ENCODE measurements around the gene CIT.
"Not testable (repeated sequence)": the region's sequence is repeated elsewhere in the genome, so short reads cannot be mapped to it uniquely, and the experiment has no call there.

The CIT gene

GRCh38 chr12:119728444-119728745 is 148.7 kb downstream of the CIT start:
- no peak for DNase-seq

DNA sequence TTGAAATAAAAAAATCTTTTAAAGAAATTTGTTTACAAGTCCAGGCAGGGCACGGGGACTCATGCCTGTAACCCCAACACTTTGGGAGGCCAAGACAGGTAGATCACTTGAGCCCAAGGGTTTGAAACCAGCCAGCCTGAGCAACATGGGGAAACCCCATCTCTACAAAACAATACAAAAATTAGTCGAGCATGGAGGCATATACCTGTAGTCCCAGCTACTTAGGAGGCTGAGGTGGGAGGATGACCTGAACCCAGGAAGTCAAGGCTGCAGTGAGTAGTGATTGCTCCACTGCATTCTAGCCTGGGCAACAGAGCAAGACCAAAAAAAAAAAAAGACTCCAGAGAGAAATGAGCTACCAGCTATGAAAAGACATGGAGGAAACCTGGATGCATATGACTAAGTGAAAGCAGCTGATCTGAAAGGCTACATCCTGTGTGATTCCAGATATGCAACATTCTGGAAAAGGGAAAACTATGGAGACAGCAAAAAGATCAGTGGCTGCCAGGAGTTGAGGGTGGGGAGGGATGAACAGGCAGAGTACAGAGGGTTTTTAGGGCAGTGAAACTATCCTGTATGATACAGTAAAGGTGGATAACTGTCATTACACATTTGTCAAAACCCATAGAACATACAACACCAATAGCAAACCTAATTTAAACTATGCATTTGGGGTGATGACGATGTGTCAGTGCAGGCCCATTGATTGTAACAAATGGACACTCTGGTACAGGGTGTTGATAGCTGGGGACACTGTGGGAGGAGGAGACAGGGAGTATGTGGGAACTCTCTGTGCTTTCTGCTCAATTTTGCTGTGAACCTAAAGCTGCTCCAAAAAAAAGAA is 149.3 kb downstream of the CIT start:
- DNase-seq = no peak

DNA sequence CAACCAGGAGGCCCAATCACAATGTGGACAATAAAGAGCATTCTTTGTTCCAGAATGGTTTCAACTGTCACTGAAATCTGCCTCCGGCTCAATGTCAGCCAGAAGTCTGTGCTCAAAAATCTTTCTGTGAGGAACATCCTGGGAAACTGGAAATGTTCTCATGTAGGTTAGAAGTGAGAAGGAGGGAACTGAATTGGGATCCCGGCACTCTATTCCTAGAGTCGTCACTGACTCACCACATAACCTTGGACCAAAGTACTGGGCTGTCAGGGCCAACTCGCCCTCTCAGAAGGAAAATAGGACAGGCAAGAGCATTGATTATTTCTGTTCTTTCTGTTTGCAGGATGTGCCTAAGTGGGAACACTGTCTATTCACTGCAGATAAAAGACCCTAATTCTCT is 151.6 kb downstream of the CIT start:
- DNase-seq = no peak

- no peak for DNase-seq
These were observed 155.8 kb downstream of the CIT start for GRCh38 chr12:119721306-119721705.

- no peak for DNase-seq
These were observed 156.8 kb downstream of the CIT start for GRCh38 chr12:119720349-119720748.

DNA sequence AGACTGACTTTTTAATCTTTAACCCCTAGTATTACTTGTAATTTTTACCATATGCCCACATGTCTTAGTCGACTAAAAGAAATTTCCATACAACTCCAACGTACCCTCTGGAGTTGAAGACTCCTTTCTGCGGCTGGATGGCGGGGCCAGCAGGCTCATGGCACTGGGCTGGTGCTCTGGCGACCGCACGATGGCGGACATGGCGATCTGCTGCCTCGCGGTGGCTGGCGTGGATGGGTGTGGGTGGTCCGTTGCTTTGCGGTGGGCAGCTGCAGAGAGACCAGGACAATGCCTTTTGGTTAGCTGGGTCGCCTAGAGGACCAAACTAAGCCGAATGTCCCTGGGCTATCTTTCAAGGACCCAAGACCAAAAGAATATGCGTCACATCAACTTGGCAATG is 159.0 kb downstream of the CIT start:
- no peak for DNase-seq

DNA sequence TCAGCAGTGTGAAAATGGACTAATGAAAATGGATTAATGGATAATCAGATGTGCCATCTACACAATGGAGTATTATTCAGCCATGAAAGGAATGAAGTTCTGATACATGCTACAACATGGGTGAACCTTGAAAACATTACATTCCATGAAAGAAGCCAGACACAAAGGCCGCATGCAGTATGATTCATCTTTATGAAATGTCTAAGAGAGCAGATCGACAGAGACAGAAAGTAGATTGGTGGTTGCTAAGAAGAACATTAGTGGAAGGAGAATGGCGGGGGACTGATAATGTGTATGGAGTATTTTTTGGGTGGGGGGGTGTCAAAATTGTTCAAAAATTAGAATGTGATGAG is 161.9 kb downstream of the CIT start:
- DNase-seq = no peak

- DNase-seq = no peak
These were observed 162.4 kb downstream of the CIT start for GRCh38 chr12:119714614-119715267.

DNA sequence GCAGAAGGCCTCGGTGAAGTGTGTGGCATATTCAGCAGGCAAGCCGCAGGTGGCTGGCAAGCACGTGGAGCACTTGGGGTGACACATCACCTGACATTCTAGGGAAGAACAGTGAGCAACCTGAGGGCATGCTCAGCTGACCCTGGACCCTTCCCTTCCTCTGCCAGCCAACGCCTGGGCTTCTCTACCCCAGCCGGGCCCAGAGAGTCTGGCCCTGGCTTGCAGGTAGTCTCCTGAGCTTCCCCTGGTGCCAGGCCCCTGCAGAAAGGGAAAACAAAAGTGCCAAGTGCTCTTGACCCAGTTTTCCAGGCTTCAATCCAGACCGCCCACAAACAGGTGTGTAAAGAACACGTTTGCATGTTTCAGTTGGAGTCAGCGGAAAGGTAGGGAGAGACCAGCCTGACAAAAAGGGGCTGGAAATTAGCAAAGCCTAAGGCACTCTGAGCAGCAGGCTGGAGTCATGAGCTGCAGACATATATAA is 163.5 kb downstream of the CIT start:
- DNase-seq = no peak

DNA sequence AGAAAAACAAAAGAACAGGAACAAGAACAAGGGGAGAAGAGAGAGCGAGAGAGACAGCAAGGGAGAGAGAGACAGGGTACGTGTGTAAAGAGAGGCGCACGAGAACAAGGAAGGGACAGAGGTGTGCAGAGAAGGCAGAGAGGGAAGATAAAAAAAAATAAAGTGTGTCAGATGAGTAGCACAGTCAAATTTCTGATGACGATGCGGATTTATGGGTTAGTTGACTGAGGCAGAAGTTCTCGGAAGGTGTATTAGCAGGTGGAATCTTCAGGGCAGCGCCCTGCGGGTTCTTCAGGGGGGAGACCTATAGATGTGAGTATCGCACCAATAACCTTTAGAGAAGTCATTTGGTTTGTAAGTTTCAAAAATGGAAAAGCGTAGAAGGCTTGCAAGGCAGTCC is 164.4 kb downstream of the CIT start:
- DNase-seq = no peak

DNA sequence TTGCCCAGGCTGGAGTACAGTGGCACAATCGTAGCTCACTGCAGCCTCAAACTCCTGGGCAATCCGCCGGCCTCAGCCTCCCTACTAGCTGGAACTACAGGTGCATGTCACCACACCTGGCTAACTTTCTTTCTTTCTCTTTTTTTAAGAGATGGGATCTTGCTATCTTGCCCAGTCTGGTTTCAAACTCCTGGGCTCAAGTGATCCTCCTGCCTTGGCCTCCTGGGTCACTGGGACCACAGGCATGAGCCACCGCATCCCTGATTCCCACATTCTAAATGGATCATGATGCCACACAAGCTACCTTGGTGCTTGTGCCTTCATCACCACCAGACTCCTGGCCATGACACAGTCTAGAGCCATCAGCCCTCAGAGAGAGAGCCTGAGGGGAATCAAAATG is 165.4 kb downstream of the CIT start:
- DNase-seq = no peak

DNA sequence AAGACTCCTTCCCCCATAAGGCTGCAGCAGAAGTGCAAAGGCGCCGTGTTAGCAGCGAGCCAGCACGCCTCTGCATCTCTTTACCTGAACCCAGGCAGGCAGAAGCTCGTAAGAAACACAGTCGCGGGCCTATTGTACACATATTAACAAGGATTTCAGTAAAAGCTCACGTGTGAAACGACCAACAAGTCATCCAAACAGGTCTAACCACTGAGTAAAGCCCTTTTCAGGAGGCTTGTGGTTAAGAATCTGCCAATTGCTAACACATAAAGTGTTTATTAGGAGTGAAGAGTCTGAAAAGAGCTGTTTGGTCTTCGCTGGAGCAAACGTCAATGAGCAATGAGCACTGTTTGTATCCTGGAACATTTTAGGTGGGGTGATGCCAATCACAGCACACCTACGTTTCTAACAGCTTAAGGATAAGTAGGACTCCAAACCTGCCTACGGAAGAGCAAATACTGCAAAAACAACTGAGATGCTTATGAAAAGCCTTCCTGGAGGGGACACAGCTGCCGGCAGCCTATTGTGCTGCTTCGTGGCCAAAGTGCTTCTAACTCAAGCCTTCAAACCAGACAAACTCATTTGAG is 166.1 kb downstream of the CIT start:
- DNase-seq = no peak

DNA sequence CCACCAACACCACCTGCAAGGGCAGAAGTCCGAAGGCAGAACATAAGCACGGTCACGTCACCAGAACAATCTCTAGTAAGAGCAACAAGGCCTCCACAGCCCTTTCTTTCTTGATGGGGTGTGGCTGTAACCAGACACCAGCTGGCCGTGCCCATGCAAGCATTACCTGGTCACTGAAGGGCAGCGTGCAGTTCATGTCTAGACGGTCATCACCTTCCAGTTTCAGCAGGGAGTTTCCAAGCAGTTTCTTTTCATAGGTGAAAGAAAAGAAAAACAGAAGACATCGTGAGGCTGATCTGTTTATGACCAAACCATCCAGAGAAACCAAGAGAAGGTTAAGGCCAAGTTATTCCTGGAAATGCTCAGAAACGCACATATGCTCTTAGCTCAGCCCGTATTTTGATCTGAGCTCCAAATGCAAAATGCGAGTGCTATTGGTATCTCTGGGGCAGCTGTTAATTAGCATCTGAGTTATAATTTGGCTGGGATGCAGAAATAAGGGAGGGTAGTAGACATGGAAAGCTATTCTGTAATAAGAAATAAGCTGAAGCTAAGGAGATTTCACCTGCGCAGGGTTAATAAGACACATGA is 166.7 kb downstream of the CIT start:
- no peak for DNase-seq

GRCh38 chr12:119706427-119706826 is 170.7 kb downstream of the CIT start:
- not testable (repeated sequence) for DNase-seq

DNA sequence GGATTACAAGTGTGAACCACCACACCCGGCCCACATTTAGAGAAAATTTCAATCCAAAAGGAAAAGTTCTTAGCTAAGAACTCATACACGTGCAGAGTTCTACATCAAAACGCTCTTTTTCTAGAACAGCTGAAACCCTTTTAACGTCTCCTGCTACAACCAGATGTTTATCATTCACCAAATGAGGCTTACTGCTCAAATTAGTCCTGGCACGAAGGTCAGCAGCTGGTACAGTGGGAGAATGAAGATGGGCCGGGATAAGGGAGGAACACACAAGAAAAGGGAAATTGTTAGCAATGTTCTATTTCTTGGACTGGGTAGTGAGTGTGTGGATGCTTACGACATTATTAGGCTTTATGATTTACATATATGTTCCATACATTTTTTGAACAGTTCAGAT is 171.9 kb downstream of the CIT start:
- no peak for DNase-seq

DNA sequence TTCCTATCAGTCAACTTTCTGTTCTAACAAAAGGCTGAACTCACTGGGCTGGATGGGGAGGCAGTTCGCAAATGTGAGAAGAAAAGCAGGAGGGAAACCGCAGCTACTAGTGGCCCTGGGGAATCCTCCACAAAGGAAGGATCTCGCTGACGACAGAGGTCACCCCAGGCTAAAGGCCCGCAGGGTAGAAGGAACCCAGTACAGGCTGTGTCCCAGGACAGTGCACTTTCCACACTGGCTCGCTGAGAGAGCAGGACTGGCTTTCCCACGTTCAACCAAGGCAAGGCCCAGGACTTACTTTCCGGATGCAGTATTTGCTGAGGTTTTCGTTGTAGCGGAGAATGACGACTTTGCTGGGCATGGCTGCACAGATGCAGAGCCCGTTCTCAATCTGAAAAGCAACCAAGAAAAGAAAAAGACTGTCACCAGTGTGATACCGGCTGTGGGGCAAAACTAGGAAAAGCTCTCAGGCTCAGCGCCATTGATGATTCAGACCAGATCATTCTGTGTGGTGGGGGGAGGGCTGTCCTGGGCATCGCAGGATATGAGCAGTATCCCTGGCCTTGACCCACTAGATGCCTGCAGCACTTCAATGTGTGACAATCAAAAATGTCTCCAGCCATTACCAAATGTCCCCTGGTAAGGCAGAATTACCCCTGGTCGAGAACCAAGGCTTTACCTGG is 172.9 kb downstream of the CIT start:
- DNase-seq = no peak

- DNase-seq = no peak
These were observed 177.0 kb downstream of the CIT start for GRCh38 chr12:119700078-119700477.

DNA sequence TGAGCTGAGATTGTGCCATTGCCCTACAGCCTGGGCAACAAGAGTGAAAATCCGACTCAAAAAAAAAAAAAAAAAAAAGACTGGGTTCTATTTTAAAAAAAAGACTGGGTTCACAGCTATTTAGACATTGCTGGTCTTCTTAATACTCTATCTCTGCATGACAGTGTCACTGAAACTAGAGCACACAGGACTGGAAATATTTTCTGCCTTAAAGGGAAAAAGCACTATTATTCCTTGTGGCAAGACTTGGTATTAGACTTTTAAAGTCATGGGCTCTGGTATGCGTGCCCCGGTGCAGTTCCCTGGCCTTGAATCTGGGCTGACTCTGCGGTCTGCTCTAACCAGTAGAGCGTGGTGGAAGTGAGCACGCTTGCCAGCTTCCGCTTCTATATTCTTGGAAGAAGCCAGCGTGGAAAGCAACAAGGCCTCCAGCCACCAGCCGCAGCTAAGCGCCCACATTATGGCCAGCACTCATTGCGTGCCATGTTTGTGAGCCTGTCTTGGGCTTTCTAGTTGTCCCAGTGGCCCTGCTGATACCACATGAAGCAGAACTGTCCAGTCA is 177.8 kb downstream of the CIT start:
- DNase-seq = no peak

DNA sequence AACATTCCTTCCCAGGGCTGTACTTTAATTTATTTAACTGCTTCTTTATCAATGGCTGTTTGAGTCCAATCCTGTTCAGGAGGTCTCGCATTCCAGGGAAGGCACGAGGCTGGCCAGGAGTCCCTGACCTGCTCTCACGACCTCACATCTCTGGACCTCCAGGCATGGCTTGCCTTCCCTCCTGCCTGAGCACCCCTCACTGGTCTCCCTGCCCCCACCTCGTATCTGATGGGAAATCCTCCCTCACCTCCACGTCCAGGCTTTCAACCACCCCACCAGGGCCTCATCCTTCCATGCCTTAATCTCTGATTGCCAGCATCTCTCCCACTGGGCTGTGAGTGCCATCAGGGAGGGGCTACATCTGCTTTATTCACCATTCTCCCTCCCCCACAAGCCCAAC is 180.2 kb downstream of the CIT start:
- DNase-seq = no peak

DNA sequence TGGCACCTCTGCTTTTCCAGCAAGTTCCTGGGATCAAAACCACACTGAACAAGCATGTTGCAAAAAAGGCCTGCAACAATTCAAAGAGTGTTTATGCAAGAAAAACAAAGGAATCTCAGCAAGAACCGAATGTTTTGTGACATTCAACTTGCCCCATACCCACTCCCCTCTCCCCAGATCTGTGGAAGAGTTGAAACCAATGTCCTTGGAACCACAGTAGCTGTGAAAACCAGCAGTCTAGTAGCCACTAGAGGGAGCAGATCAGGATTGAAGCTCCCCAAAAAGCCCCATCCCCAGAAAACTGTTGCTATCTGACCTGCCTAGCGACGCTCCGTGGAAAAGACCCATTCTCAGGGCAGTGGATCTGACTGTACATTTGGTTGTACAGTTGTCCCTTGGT is 182.1 kb downstream of the CIT start:
- DNase-seq = no peak

GRCh38 chr12:119694111-119694510 is 183.0 kb downstream of the CIT start:
- DNase-seq = no peak

DNA sequence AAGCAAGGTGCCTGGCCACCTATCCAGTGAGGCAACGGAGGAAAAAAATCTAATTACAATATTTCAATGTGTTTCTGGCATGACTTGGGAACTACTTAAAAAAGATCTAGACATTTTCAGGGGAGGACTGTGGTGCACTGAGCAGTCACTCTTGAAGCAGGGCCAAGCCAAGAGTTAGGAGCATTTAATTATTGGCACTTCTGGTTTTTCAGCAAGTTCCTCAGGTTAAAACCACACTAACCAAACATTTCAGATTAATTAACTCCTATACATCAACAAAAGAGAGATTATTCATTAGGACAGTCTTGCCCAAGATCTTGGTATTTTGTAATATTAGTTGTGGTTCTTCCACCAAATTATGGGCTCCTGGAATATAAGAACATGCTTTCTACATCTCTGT is 183.6 kb downstream of the CIT start:
- DNase-seq = no peak

- no peak for DNase-seq
These were observed 184.1 kb downstream of the CIT start for GRCh38 chr12:119692997-119693396.
